Stimulated activated CD4-positive, alpha-beta T cell treated with anti-CD3 and anti-CD28 coated beads, Interleukin-15, amount 100 ng/mL, for 1 hour (primary cell): Measurements from ENCODE around the gene ALOX15.
"Not testable (repeated sequence)": the region's sequence is repeated elsewhere in the genome, so short reads cannot be mapped to it uniquely, and the experiment has no call there.

Experiments used
- DNase-seq, 2 donors: peaks; one replicate each; pipeline ENCODE4 v3.0.0-alpha.2; 2020; ENCODE audit warnings: low read depth in 1 of 2, low spot score in 1 of 2

Gene ALOX15

GRCh38 chr17:4655933-4656332 lies 14.5 kb upstream of the ALOX15 start:
- not testable (repeated sequence) for DNase-seq

GRCh38 chr17:4652997-4653396 lies 11.5 kb upstream of the ALOX15 start:
- no peak for DNase-seq

GRCh38 chr17:4648741-4649140 lies 7.3 kb upstream of the ALOX15 start:
- DNase-seq = no peak

GRCh38 chr17:4645642-4646041 lies 4.2 kb upstream of the ALOX15 start:
- DNase-seq = no peak

GRCh38 chr17:4643676-4644075 lies 2.2 kb upstream of the ALOX15 start:
- no peak for DNase-seq

- DNase-seq = no peak
These were observed 808 bp upstream of the ALOX15 start for GRCh38 chr17:4642286-4642685.

GRCh38 chr17:4640569-4641188 lies 799 bp downstream of the ALOX15 start:
- not testable (repeated sequence) for DNase-seq

- not testable (repeated sequence) for DNase-seq
These were observed 2.0 kb downstream of the ALOX15 start for GRCh38 chr17:4639301-4640059.

- DNase-seq = not testable (repeated sequence)
These were observed 2.7 kb downstream of the ALOX15 start for GRCh38 chr17:4638766-4639165.

- no peak for DNase-seq
These were observed 4.9 kb downstream of the ALOX15 start for GRCh38 chr17:4636474-4637100.

- DNase-seq = no peak
These were observed 5.6 kb downstream of the ALOX15 start for GRCh38 chr17:4635823-4636375.

- DNase-seq = no peak
These were observed 6.5 kb downstream of the ALOX15 start for GRCh38 chr17:4634976-4635375.

- no peak for DNase-seq
These were observed 7.8 kb downstream of the ALOX15 start for GRCh38 chr17:4633643-4634042.

GRCh38 chr17:4632581-4632920 lies 8.9 kb downstream of the ALOX15 start:
- DNase-seq = no peak

- DNase-seq = no peak
These were observed 9.5 kb downstream of the ALOX15 start for GRCh38 chr17:4631836-4632580.

- no peak for DNase-seq
These were observed 10.0 kb downstream of the ALOX15 start for GRCh38 chr17:4631431-4631830.

GRCh38 chr17:4626734-4627256 lies 14.7 kb downstream of the ALOX15 start:
- no peak for DNase-seq

- DNase-seq = no peak
These were observed 16.3 kb downstream of the ALOX15 start for GRCh38 chr17:4625181-4625617.

- not testable (repeated sequence) for DNase-seq
These were observed 17.0 kb downstream of the ALOX15 start for GRCh38 chr17:4624451-4624911.

- DNase-seq = no peak
These were observed 18.2 kb downstream of the ALOX15 start for GRCh38 chr17:4623249-4623648.

- no peak for DNase-seq
These were observed 19.1 kb downstream of the ALOX15 start for GRCh38 chr17:4622375-4622774.
